Esophagus muscularis mucosa (tissue), 4 donors: ENCODE data around the gene ZXDB. TPM values are rescaled to one million over a fixed set of nuclear protein-coding genes. Genes with fewer than 3 reads are reported as not detected.
"Not testable (repeated sequence)": the region's sequence is repeated elsewhere in the genome, so short reads cannot be mapped to it uniquely, and the experiment has no call there.

Source experiments
- DNase-seq: peaks from one replicate; pipeline ENCODE4 v3.0.0-alpha.2; 2017; ENCODE audit errors: extremely low spot score
- H3K27ac ChIP-seq, 4 donors: fragments of 200-600 bp; sonication (generic); replicated peaks in 1 of 4; 1 replicate in 3 of 4; 2 replicates in 1 of 4; pipeline ENCODE4 v1.5.1; 2016 to 2019; ENCODE audit warnings: mild to moderate bottlenecking in 1 of 4
- H3K27me3 ChIP-seq, 4 donors: fragments of 200-600 bp; sonication (generic); one replicate each; pipeline versions ENCODE4 v1.5.1 to v1.6.0; 2016 to 2019
- H3K36me3 ChIP-seq, 4 donors: fragments of 200-600 bp; sonication (generic); one replicate each; pipeline ENCODE4 v1.5.1; 2016 to 2019
- H3K4me1 ChIP-seq, 4 donors: fragments of 200-600 bp; sonication (generic); one replicate each; pipeline ENCODE4 v1.5.1; 2016 to 2019
- H3K4me3 ChIP-seq, 4 donors: fragments of 200-600 bp; sonication (generic); 1 replicate in 2 of 4; 2 replicates in 2 of 4; pipeline ENCODE4 v1.5.1; 2016 to 2019; ENCODE audit warnings: mild to moderate bottlenecking in 4 of 4, moderate library complexity in 1 of 4
- H3K9me3 ChIP-seq, 4 donors: fragments of 200-600 bp; sonication (generic); 1 replicate in 3 of 4; 2 replicates in 1 of 4; pipeline ENCODE4 v1.5.1; 2016 to 2019
- CTCF ChIP-seq, 3 experiments: fragments of 200-600 bp in 2 of 3; fragments of 450-650 bp in 1 of 3; sonication (generic) in 2 of 3; IDR thresholded peaks; one replicate each; pipeline ENCODE4 v1.5.1; 2017 to 2019; ENCODE audit warnings: antibody characterized with exemption in 3 of 3, mild to moderate bottlenecking in 2 of 3, moderate library complexity in 1 of 3
- EP300 ChIP-seq: sonication (generic); formaldehyde crosslinking; IDR thresholded peaks from one replicate; pipeline ENCODE4 v1.6.1; 2017; ENCODE audit warnings: antibody characterized with exemption
- POLR2A ChIP-seq: fragments of 450-650 bp; IDR thresholded peaks from one replicate; pipeline ENCODE4 v1.6.1; 2017; ENCODE audit warnings: antibody characterized with exemption, moderate library complexity, mild to moderate bottlenecking, low read depth
- POLR2AphosphoS5 ChIP-seq, 2 donors: sonication (generic); formaldehyde crosslinking; IDR thresholded peaks; one replicate each; pipeline ENCODE4 v1.6.1; 2017; ENCODE audit warnings: antibody characterized with exemption in 2 of 2
- WGBS: methylation state at CpG from one replicate; pipeline ENCODE4 v1.1.5; 2018; 5-methylcytosine and 5-hydroxymethylcytosine counted together
- intact Hi-C: fragments of 100-400 bp; cut with DNase I; formaldehyde crosslinking; loops from one replicate; pipeline ENCODE4 v1.15.1; 2023
- total RNA-seq, 4 donors: library from RNA; depleted of rRNA; stranded (reverse); fragments of >200 nt; gene quantifications; one replicate each; pipeline versions ENCODE4 v1.1.0 to v1.2.1, GENCODE V29; 2016

The ZXDB gene
- total RNA-seq, 4 donors from 2014 or later, result 13.3 to 17.2 (median 15.5) TPM

- peaks cover 5 to 8% (median 6%) of the 10 kb centered on the region in 4 donors for H3K4me1 ChIP-seq
- no peak overlapping the region for H3K27ac ChIP-seq
- no peaks in the 10 kb centered on the region for H3K27me3 ChIP-seq
- no peaks in the 10 kb centered on the region for H3K36me3 ChIP-seq
- TF ChIP-seq EP300 (no peak), POLR2A (no peak), CTCF (IDR thresholded peaks at IDR 0.05) (no peak), POLR2AphosphoS5 (IDR thresholded peaks at IDR 0.05) (no peak)
- no peaks in the 10 kb centered on the region for H3K9me3 ChIP-seq
- 82% methylated on average over 4 of the region's 4 CpGs for WGBS
- no peak for DNase-seq
- intact Hi-C loops, result no loop called here
- H3K4me3 ChIP-seq, result no peak overlapping the region
Observed at GRCh38 chrX:57586360-57586759, 5.5 kb upstream of the ZXDB start.

DNA sequence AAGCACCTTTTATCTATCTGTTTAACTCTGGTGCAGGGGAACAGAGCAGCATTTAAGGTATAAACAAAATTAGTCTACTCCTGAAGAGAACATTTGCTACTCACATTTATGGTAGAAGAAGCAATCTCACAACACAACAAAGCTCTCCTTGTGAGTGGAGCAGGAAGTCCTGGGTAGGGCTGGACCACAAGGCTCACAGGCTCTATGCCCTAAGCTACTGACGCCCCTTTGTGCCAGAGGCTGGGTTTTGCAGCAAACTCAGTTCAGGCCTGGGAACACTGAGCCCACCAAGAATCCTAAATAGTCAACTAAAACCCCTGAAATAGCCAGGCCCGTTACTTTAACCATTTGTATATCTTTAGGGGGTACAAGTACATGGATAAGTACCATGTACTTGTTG, 4.7 kb upstream of the ZXDB start:
- H3K4me3 ChIP-seq, result no peak overlapping the region
- no peak for DNase-seq
- TF ChIP-seq EP300 (no peak), CTCF (IDR thresholded peaks at IDR 0.05) (no peak), POLR2A (no peak), POLR2AphosphoS5 (IDR thresholded peaks at IDR 0.05) (no peak)
- H3K4me1 ChIP-seq, result peaks cover 5 to 8% (median 6%) of the 10 kb centered on the region in 4 donors
- intact Hi-C loops, result no loop called here
- WGBS, result 47% methylated on average over 2 of the region's 2 CpGs
- no peaks in the 10 kb centered on the region for H3K36me3 ChIP-seq
- H3K9me3 ChIP-seq, result no peaks in the 10 kb centered on the region
- no peak overlapping the region for H3K27ac ChIP-seq
- H3K27me3 ChIP-seq, result no peaks in the 10 kb centered on the region

DNA sequence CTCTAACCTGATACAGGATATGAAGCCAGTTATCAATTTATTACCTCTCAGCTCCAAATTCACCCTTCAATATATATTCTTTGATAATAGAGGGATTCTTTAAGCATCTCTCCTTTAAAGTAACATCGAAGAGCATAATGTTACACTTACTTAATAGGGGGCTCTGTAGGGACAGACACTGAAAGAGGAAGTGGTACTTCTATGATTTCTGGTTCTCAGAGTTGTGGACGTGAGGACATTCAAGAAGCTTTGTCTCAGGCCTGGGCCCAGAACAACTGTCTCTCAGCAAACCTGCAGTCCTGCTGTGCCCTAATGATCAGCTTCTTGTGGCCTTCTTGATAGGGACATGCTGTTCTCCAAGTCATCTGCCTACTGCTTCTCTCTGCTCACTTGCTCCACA, 4.2 kb upstream of the ZXDB start:
- no peaks in the 10 kb centered on the region for H3K9me3 ChIP-seq
- TF ChIP-seq POLR2AphosphoS5 (IDR thresholded peaks at IDR 0.05) (no peak), EP300 (no peak), CTCF (IDR thresholded peaks at IDR 0.05) (no peak), POLR2A (no peak)
- DNase-seq, result no peak
- H3K4me1 ChIP-seq, result peaks cover 5 to 8% (median 6%) of the 10 kb centered on the region in 4 donors
- no peaks in the 10 kb centered on the region for H3K36me3 ChIP-seq
- 80% methylated on average over 2 of the region's 2 CpGs for WGBS
- H3K27ac ChIP-seq, result no peak overlapping the region
- no peak overlapping the region for H3K4me3 ChIP-seq
- no peaks in the 10 kb centered on the region for H3K27me3 ChIP-seq
- intact Hi-C loops, result no loop called here

- peak overlapping the region; percentile 92 to 95 (median 94) for H3K27ac ChIP-seq
- not testable (repeated sequence) for H3K36me3 ChIP-seq, DNase-seq, H3K9me3 ChIP-seq, H3K27me3 ChIP-seq
- no CpG with 5 or more reads among the region's 84 CpGs for WGBS
- peaks cover 9 to 48% (median 36%) of the 10 kb centered on the region in 4 donors for H3K4me1 ChIP-seq
- intact Hi-C loops, result loop anchor here (10.0 kb wide), 1 partner anchor 322 kb away; the partner anchor contains the start of gene ZXDA
- peak overlapping the region; percentile 61 to 74 (median 66) for H3K4me3 ChIP-seq
Observed at GRCh38 chrX:57592160-57592893, 516 bp downstream of the ZXDB start.

GRCh38 chrX:57592894-57593215, 1.0 kb downstream of the ZXDB start:
- not testable (repeated sequence) for H3K27me3 ChIP-seq, DNase-seq, H3K9me3 ChIP-seq, H3K36me3 ChIP-seq
- peaks cover 9 to 53% (median 39%) of the 10 kb centered on the region in 4 donors for H3K4me1 ChIP-seq
- 31% methylated on average over 7 of the region's 15 CpGs for WGBS
- peak overlapping the region; percentile 92 to 95 (median 94) for H3K27ac ChIP-seq
- intact Hi-C loops, result loop anchor here (10.0 kb wide), 1 partner anchor 322 kb away; the partner anchor contains the start of gene ZXDA
- H3K4me3 ChIP-seq, result peak overlapping the region; percentile 61 to 74 (median 66)
